ENCODE data around the gene KISS1. TPM values are rescaled to one million over a fixed set of nuclear protein-coding genes. Genes with fewer than 3 reads are reported as not detected.

KISS1 gene
- total RNA-seq, 6 experiments from 2014 or later, result 2.6 to 4.3 (median 3.6) TPM

DNA sequence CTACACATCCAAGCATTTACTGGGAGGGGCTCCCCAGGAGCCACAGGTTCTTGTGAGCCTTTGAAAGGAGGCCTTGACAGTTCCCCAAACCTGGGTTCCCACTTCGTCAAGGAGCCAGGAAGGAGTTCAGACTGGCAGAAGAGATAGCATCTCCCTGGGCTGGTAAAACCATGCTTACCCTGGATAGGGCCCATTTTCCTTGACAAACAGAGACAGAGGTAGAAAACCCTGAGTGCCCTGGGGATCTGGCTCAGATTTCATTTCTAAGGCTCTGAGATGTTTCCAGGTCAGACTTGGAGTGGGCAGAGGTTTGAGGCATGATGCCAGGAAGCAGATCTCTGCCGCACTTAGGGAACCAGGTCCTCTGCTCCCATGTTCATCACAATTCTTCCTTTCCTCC is 47.2 kb downstream of the KISS1 start:
- TF ChIP-seq CTCF (IDR thresholded peaks at IDR 0.05), result no peak
- Mint-ChIP-seq H3K4me3 (no peak overlapping the region), H3K36me3 (ENCODE audit: low read depth) (no peaks in the 10 kb centered on the region), H3K27ac (no peak overlapping the region), H3K4me1 (ENCODE audit: low read depth) (no peaks in the 10 kb centered on the region), H3K9me3 (no peaks in the 10 kb centered on the region), H3K27me3 (ENCODE audit: insufficient read depth) (peaks cover 29% of the 10 kb centered on the region)
- no peak for DNase-seq

DNA sequence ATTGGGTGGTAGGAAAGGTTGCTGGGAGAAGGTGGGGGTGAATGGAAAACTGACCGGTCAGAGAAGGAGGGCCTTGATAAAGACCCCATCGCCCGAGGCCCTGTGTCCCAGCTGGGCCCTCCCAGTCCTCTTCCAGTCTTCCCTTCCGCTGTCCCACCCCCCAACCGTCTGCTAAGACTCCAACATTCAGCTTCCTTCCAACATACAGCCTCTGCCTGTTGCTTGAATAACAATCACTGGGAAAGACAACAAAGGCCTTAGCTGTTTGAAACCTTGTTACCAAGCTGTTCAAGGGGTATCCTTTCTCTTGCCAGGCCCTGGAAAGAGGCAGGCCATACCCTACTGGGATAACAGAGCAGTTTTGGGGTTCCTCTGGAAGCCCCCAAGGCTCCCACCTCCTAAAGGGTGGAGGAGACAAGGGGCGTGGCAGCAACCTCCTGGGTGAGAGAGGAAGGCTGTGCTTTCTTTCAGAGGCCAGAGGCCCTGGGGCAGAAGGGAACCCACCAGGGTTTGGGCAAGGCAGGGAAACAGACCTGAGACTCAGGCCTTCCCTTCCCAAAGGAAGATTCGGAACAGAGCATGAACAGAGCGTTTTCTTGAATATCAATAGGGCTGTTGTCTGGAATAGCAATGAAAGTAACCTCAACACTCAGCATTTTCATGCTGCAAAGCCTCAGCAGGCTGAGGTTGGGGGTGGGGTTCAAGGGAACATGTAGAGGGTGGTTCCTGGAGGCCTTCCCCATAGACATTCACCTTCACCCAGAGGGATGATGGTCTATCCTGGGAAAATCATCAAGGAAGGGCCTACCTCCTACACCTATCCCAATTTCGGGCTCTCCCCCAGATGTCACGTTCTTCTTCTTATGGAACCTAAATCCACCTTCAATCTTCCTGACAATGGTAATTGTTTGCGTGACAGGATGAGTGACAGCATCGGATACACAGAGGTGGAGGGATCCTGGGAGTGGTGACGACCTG is 48.6 kb downstream of the KISS1 start:
- no peak for TF ChIP-seq CTCF (IDR thresholded peaks at IDR 0.05)
- H3K9me3 Mint-ChIP-seq, result no peaks in the 10 kb centered on the region
- no peaks in the 10 kb centered on the region for H3K36me3 Mint-ChIP-seq (ENCODE audit: low read depth)
- H3K27me3 Mint-ChIP-seq (ENCODE audit: insufficient read depth), result peaks cover 28% of the 10 kb centered on the region
- no peak overlapping the region for H3K4me3 Mint-ChIP-seq
- H3K27ac Mint-ChIP-seq, result no peak overlapping the region
- H3K4me1 Mint-ChIP-seq (ENCODE audit: low read depth), result no peaks in the 10 kb centered on the region
- DNase-seq, result no peak

DNA sequence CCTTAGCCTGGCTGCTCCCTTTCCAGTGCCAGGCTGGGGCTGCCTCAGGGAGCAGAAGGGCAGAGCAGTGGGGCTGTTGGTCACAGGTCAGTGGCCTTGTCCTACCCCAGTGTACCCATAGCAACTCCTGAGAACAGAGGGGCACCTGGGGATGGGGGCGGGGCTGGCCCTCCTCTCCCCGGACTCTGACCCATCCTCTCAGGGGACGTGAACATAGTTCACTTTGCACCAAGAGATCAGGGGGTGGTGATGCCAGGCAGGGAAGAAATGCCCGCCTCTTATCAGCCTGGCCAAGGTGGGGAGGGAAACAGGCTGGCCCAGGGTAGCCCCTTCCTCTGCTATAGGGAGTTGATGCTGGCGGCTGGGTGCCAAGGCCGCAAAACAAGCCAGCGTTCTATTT is 49.3 kb downstream of the KISS1 start:
- no peaks in the 10 kb centered on the region for H3K36me3 Mint-ChIP-seq (ENCODE audit: low read depth)
- H3K9me3 Mint-ChIP-seq, result no peaks in the 10 kb centered on the region
- H3K4me1 Mint-ChIP-seq (ENCODE audit: low read depth), result no peaks in the 10 kb centered on the region
- no peak overlapping the region for H3K27ac Mint-ChIP-seq
- TF ChIP-seq CTCF (IDR thresholded peaks at IDR 0.05), result no peak
- no peak overlapping the region for H3K4me3 Mint-ChIP-seq
- no peak for DNase-seq
- H3K27me3 Mint-ChIP-seq (ENCODE audit: insufficient read depth), result peaks cover 28% of the 10 kb centered on the region

DNA sequence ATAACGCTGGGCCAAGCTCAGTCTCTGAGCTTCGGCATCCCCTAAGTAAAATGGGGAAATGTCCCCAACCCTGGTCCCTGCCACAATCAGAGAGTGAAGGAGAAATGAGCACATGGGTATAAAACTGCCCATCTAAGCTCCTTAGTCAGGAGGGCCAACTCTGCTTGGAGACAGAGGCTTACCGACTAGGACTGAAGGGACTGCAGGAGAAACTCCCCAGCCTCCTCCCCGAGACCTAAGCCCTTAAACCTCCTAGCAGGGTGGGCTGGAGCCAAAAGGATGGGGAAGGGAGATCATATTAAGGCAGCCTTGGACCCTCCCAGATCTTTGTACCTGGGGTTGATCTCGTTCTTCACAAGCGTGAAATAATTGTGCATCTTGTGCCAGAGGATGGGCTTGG is 50.0 kb downstream of the KISS1 start:
- Mint-ChIP-seq H3K4me1 (ENCODE audit: low read depth) (no peaks in the 10 kb centered on the region), H3K36me3 (ENCODE audit: low read depth) (no peaks in the 10 kb centered on the region), H3K27ac (no peak overlapping the region), H3K9me3 (no peaks in the 10 kb centered on the region), H3K4me3 (no peak overlapping the region), H3K27me3 (ENCODE audit: insufficient read depth) (peaks cover 28% of the 10 kb centered on the region)
- TF ChIP-seq CTCF (IDR thresholded peaks at IDR 0.05), result no peak
- DNase-seq, result no peak

- no peak overlapping the region for H3K27ac Mint-ChIP-seq
- peaks cover 31% of the 10 kb centered on the region for H3K27me3 Mint-ChIP-seq (ENCODE audit: insufficient read depth)
- no peak overlapping the region for H3K4me3 Mint-ChIP-seq
- no peaks in the 10 kb centered on the region for H3K36me3 Mint-ChIP-seq (ENCODE audit: low read depth)
- H3K9me3 Mint-ChIP-seq, result no peaks in the 10 kb centered on the region
- TF ChIP-seq CTCF (IDR thresholded peaks at IDR 0.05), result no peak
- DNase-seq, result no peak
- H3K4me1 Mint-ChIP-seq (ENCODE audit: low read depth), result no peaks in the 10 kb centered on the region
These were observed 51.2 kb downstream of the KISS1 start for GRCh38 chr1:204145033-204145504.

All from HFFc6 (cell line).